Caco-2 (cell line): ENCODE data around the gene BHLHE41. TPM values are rescaled to one million over a fixed set of nuclear protein-coding genes. Genes with fewer than 3 reads are reported as not detected.
A peak's percentile ranks its signal among the peaks of the same experiment; 100 is the strongest.

ENCODE experiments used
- BruUV-seq: library from RNA; stranded (reverse); fragments of 400-500 nt; replicated peaks from 2 replicates; lab custom pipeline; 2021; lab: Mats Ljungman, UMichigan
- CTCF ChIA-PET: fragments of 300-600 bp; sonication (Branson Sonifier 250); formaldehyde crosslinking; loops from one replicate; lab custom pipeline; 2022; ENCODE audit warnings: antibody characterized with exemption; lab: Charles Lee
- POLR2A ChIA-PET: fragments of 300-600 bp; sonication (Branson Sonifier 250); formaldehyde crosslinking; loops from one replicate; lab custom pipeline; 2022; ENCODE audit warnings: antibody characterized with exemption; lab: Charles Lee
- DNase-seq, 2 experiments: peaks; one replicate each; pipeline versions ENCODE4 v3.0.0 to v3.0.0-alpha.2; 2020 to 2022
- H3K27me3 ChIP-seq: replicated peaks from 2 replicates; pipeline ENCODE4 v1.6.0; 2011; ENCODE audit warnings: low read length; ENCODE audit not compliant: control insufficient read depth, insufficient read depth
- H3K36me3 ChIP-seq: 2 replicates; pipeline ENCODE4 v1.5.1; 2011; ENCODE audit warnings: low read length; ENCODE audit not compliant: control insufficient read depth, insufficient read depth
- H3K4me1 ChIP-seq: fragments of 250-450 bp; sonication (Bioruptor Pico); 2 replicates; pipeline ENCODE4 v1.5.1; 2020; ENCODE audit warnings: mild to moderate bottlenecking
- H3K4me3 ChIP-seq: 2 replicates; pipeline ENCODE4 v1.5.1; 2011; ENCODE audit warnings: low read depth, mild to moderate bottlenecking, control low read depth, low read length
- H3K9me3 ChIP-seq: fragments of 250-450 bp; sonication (Bioruptor Pico); 2 replicates; pipeline ENCODE4 v1.5.1; 2020; ENCODE audit warnings: mild to moderate bottlenecking, moderate library complexity
- H3K27ac Mint-ChIP-seq: one replicate; pipeline ENCODE4 v1.8.0; 2022; ENCODE audit warnings: mixed read lengths; ENCODE audit not compliant: unreplicated experiment
- H3K27me3 Mint-ChIP-seq: one replicate; pipeline ENCODE4 v1.8.0; 2022; ENCODE audit warnings: mixed read lengths; ENCODE audit not compliant: insufficient read depth, unreplicated experiment
- H3K36me3 Mint-ChIP-seq: one replicate; pipeline ENCODE4 v1.8.0; 2022; ENCODE audit warnings: mild to moderate bottlenecking, mixed read lengths; ENCODE audit not compliant: insufficient read depth, unreplicated experiment
- H3K4me1 Mint-ChIP-seq: one replicate; pipeline ENCODE4 v1.8.0; 2022; ENCODE audit warnings: low read depth, mixed read lengths; ENCODE audit not compliant: unreplicated experiment
- H3K4me3 Mint-ChIP-seq: one replicate; pipeline ENCODE4 v1.8.0; 2022; ENCODE audit warnings: mild to moderate bottlenecking, moderate library complexity, mixed read lengths; ENCODE audit not compliant: unreplicated experiment
- H3K9me3 Mint-ChIP-seq: one replicate; pipeline ENCODE4 v1.8.0; 2022; ENCODE audit warnings: mixed read lengths; ENCODE audit not compliant: unreplicated experiment
- CTCF ChIP-seq, 2 experiments: fragments of 200-600 bp in 1 of 2; IDR thresholded peaks; 1 replicate in 1 of 2; 2 replicates in 1 of 2; pipeline versions ENCODE4 v1.5.1 to v1.8.0; 2011 to 2022; ENCODE audit warnings: antibody characterized with exemption in 1 of 2, control low read depth in 1 of 2, inconsistent platforms in 1 of 2, low read depth in 1 of 2, low read length in 1 of 2, mild to moderate bottlenecking in 1 of 2, moderate library complexity in 1 of 2; ENCODE audit not compliant: insufficient read depth in 1 of 2, severe bottlenecking in 1 of 2, unreplicated experiment in 1 of 2
- intact Hi-C: fragments of 100-400 bp; cut with micrococcal nuclease; formaldehyde crosslinking; loops from one replicate; pipeline ENCODE4 v1.10.0; 2022; ENCODE audit not compliant: unreplicated experiment
- total RNA-seq: library from RNA; stranded (reverse); gene quantifications from 2 replicates; pipeline ENCODE4 v1.2.3, GENCODE V29; 2022

BHLHE41 gene
- total RNA-seq, 1 experiment from 2014 or later = 3.2 TPM

- ChIA-PET CTCF (no interaction called here), POLR2A (no interaction called here)
- TF ChIP-seq CTCF (IDR thresholded peaks at IDR 0.05; ENCODE audit: insufficient read depth in 1 of 2, low read depth in 1 of 2, low read length in 1 of 2, severe bottlenecking in 1 of 2, unreplicated experiment in 1 of 2) = no peak
- Mint-ChIP-seq H3K27ac (no peak overlapping the region), H3K9me3 (no peaks in the 10 kb centered on the region), H3K4me3 (peak overlapping the region; percentile 88), H3K27me3 (peaks cover 30% of the 10 kb centered on the region), H3K36me3 (peaks cover 8% of the 10 kb centered on the region), H3K4me1 (peaks cover 21% of the 10 kb centered on the region)
- Histone ChIP-seq H3K4me3 (no peak overlapping the region), H3K36me3 (no peaks in the 10 kb centered on the region), H3K4me1 (peaks cover 17% of the 10 kb centered on the region), H3K27me3 (peaks cover 8% of the 10 kb centered on the region), H3K9me3 (no peaks in the 10 kb centered on the region)
- intact Hi-C loops = loop anchor here (5.0 kb wide), 2 partner anchors 45 to 60 kb away; no protein-coding TSS in a partner anchor
- BruUV-seq = no TSS peak
- no peak for DNase-seq
Measured at GRCh38 chr12:26127404-26127803, 2.6 kb upstream of the BHLHE41 start.

GRCh38 chr12:26126340-26127284 lies 1.8 kb upstream of the BHLHE41 start:
- Histone ChIP-seq H3K4me1 (peaks cover 20% of the 10 kb centered on the region), H3K27me3 (peaks cover 11% of the 10 kb centered on the region), H3K4me3 (peak overlapping the region; percentile 59), H3K36me3 (no peaks in the 10 kb centered on the region), H3K9me3 (no peaks in the 10 kb centered on the region)
- Mint-ChIP-seq H3K27me3 (peaks cover 34% of the 10 kb centered on the region), H3K4me1 (peaks cover 21% of the 10 kb centered on the region), H3K27ac (peak overlapping the region; percentile 71), H3K36me3 (peaks cover 8% of the 10 kb centered on the region), H3K4me3 (peak overlapping the region; percentile 88), H3K9me3 (no peaks in the 10 kb centered on the region)
- no TSS peak for BruUV-seq
- intact Hi-C loops = loop anchor here (1.0 to 5.0 kb wide), 5 partner anchors 12 to 61 kb away; no protein-coding TSS in a partner anchor
- ChIA-PET POLR2A (no interaction called here), CTCF (no interaction called here)
- DNase-seq = peak; percentile 86 to 89
- TF ChIP-seq CTCF (IDR thresholded peaks at IDR 0.05; ENCODE audit: insufficient read depth in 1 of 2, low read depth in 1 of 2, low read length in 1 of 2, severe bottlenecking in 1 of 2, unreplicated experiment in 1 of 2) = no peak

- H3K27me3 Mint-ChIP-seq = peaks cover 34% of the 10 kb centered on the region
Measured at GRCh38 chr12:26125400-26126339, 833 bp upstream of the BHLHE41 start.

More at GRCh38 chr12:26125400-26126339, 833 bp upstream of the BHLHE41 start:
- Mint-ChIP-seq H3K4me1 (peaks cover 21% of the 10 kb centered on the region), H3K36me3 (peaks cover 8% of the 10 kb centered on the region), H3K4me3 (peak overlapping the region; percentile 88), H3K27ac (peak overlapping the region; percentile 71), H3K9me3 (no peaks in the 10 kb centered on the region)
- ChIA-PET POLR2A (no interaction called here), CTCF (no interaction called here)
- peaks cover 13% of the 10 kb centered on the region for H3K27me3 ChIP-seq
- TF ChIP-seq CTCF (IDR thresholded peaks at IDR 0.05; ENCODE audit: insufficient read depth in 1 of 2, low read depth in 1 of 2, low read length in 1 of 2, severe bottlenecking in 1 of 2, unreplicated experiment in 1 of 2) = no peak
- no peaks in the 10 kb centered on the region for H3K9me3 ChIP-seq
- peaks cover 21% of the 10 kb centered on the region for H3K4me1 ChIP-seq
- DNase-seq = peak; percentile 84 to 85
- BruUV-seq = no TSS peak
- H3K36me3 ChIP-seq = no peaks in the 10 kb centered on the region
- intact Hi-C loops = loop anchor here (1.0 to 5.0 kb wide), 5 partner anchors 11 to 62 kb away; no protein-coding TSS in a partner anchor
- H3K4me3 ChIP-seq = peak overlapping the region; percentile 59
